Cardiac muscle cell (in vitro differentiated cells and primary cell): Measurements from ENCODE around the gene MRPL17. TPM values are rescaled to one million over a fixed set of nuclear protein-coding genes. Genes with fewer than 3 reads are reported as not detected.
A peak's percentile ranks its signal among the peaks of the same experiment; 100 is the strongest.

Experiments
- DNase-seq, 2 donors: peaks; one replicate each; pipeline versions ENCODE4 v3.0.0 to v3.0.0-alpha.2; 2010 to 2017; ENCODE audit warnings: low read depth in 1 of 2, low spot score in 1 of 2
- H3K27ac ChIP-seq: fragments of 200-600 bp; sonication (generic); 2 replicates; pipeline ENCODE4 v1.5.1; 2016
- H3K27me3 ChIP-seq: fragments of 200-600 bp; sonication (generic); 2 replicates; pipeline ENCODE4 v1.6.0; 2016; ENCODE audit warnings: control low read depth
- H3K36me3 ChIP-seq: fragments of 200-600 bp; sonication (generic); 2 replicates; pipeline ENCODE4 v1.5.1; 2016; ENCODE audit warnings: control low read depth
- H3K4me1 ChIP-seq: fragments of 200-600 bp; sonication (generic); 2 replicates; pipeline ENCODE4 v1.8.1; 2017; ENCODE audit warnings: low read depth, mild to moderate bottlenecking, mixed run types
- H3K4me3 ChIP-seq: fragments of 200-600 bp; sonication (generic); 2 replicates; pipeline ENCODE4 v1.5.1; 2016; ENCODE audit warnings: mild to moderate bottlenecking
- H3K9me3 ChIP-seq: fragments of 200-600 bp; sonication (generic); 2 replicates; pipeline ENCODE4 v1.5.1; 2017; ENCODE audit warnings: low read depth, mild to moderate bottlenecking, control low read depth
- CTCF ChIP-seq: IDR thresholded peaks from 2 replicates; pipeline ENCODE4 v1.5.1; 2012; ENCODE audit warnings: low read depth, mild to moderate bottlenecking, low read length
- polyA plus RNA-seq: library from polyadenylated mRNA; unstranded; fragments of >200 nt; fragmentation: Nextera tagmentation; extraction: Ambion mirVana; gene quantifications from 2 replicates; pipeline ENCODE4 v1.2.1, GENCODE V29; 2016
- total RNA-seq: library from RNA; depleted of rRNA; stranded (reverse); fragments of >200 nt; gene quantifications from 2 replicates; pipeline ENCODE4 v1.2.3, GENCODE V29; 2016

MRPL17 gene
- total and polyA plus RNA-seq, 2 experiments from 2014 or later = 100 to 108 TPM

GRCh38 chr11:6660712-6661111 lies 22.4 kb downstream of the MRPL17 start:
- peaks cover 7% of the 10 kb centered on the region for H3K4me1 ChIP-seq
- H3K27me3 ChIP-seq = no peaks in the 10 kb centered on the region
- no peak for DNase-seq
- H3K4me3 ChIP-seq = no peak overlapping the region
- H3K9me3 ChIP-seq = no peaks in the 10 kb centered on the region
- H3K27ac ChIP-seq = no peak overlapping the region
- no peaks in the 10 kb centered on the region for H3K36me3 ChIP-seq
- no peak for TF ChIP-seq CTCF

- H3K9me3 ChIP-seq = no peaks in the 10 kb centered on the region
- H3K36me3 ChIP-seq = no peaks in the 10 kb centered on the region
- no peak for TF ChIP-seq CTCF
- H3K27ac ChIP-seq = no peak overlapping the region
- H3K27me3 ChIP-seq = no peaks in the 10 kb centered on the region
- H3K4me3 ChIP-seq = no peak overlapping the region
- peaks cover 11% of the 10 kb centered on the region for H3K4me1 ChIP-seq
- no peak for DNase-seq
These were observed 24.5 kb downstream of the MRPL17 start for GRCh38 chr11:6658647-6659046.

DNA sequence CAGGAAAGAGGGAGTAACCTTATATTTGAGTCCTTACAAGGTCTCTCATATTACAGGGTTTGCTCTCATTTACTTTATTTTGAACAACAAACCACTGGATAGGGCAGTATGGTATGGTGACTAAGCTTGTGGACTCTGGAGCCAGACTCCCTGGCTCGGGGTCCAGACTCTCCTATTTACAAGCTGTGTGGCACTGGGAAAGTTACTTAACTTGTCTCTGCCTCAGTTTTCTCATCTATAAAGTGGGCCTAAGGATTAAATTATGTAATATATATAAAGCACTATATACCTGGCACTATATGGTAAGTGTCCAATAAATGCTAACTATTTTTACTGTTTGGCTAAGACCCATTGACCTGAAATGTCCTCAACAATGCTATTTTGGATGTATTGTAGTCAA lies 25.8 kb downstream of the MRPL17 start:
- no peak for TF ChIP-seq CTCF
- peaks cover 12% of the 10 kb centered on the region for H3K4me1 ChIP-seq
- H3K27me3 ChIP-seq = no peaks in the 10 kb centered on the region
- H3K4me3 ChIP-seq = no peak overlapping the region
- no peaks in the 10 kb centered on the region for H3K36me3 ChIP-seq
- no peaks in the 10 kb centered on the region for H3K9me3 ChIP-seq
- no peak overlapping the region for H3K27ac ChIP-seq
- DNase-seq = no peak

GRCh38 chr11:6656936-6657335 lies 26.2 kb downstream of the MRPL17 start:
- Histone ChIP-seq H3K27ac (no peak overlapping the region), H3K27me3 (no peaks in the 10 kb centered on the region), H3K36me3 (no peaks in the 10 kb centered on the region), H3K9me3 (no peaks in the 10 kb centered on the region), H3K4me1 (peaks cover 12% of the 10 kb centered on the region), H3K4me3 (no peak overlapping the region)
- no peak for TF ChIP-seq CTCF
- no peak for DNase-seq

- Histone ChIP-seq H3K27ac (no peak overlapping the region), H3K36me3 (no peaks in the 10 kb centered on the region), H3K4me1 (peaks cover 12% of the 10 kb centered on the region), H3K4me3 (peak overlapping the region; percentile 79), H3K9me3 (no peaks in the 10 kb centered on the region), H3K27me3 (no peaks in the 10 kb centered on the region)
- TF ChIP-seq CTCF = no peak
- no peak for DNase-seq
These were observed 26.6 kb downstream of the MRPL17 start for GRCh38 chr11:6656584-6656915.
